Stimulated activated naive B cell treated with anti-CD40 and anti-IgM and Interleukin-4, amounts not matched to agents 10 μg/mL and 1 μg/mL and 100 μg/mL, for 72 hours (primary cell): Measurements from ENCODE around the gene TJP1.
A peak's percentile ranks its signal among the peaks of the same experiment; 100 is the strongest.
"Not testable (repeated sequence)": the region's sequence is repeated elsewhere in the genome, so short reads cannot be mapped to it uniquely, and the experiment has no call there.

Experiments
- ATAC-seq, 2 donors: fragments of 150-1000 bp; cut with Tn5 transposase; replicated peaks; 2 replicates each; pipeline ENCODE4 v1.10.0; 2021; ENCODE audit warnings: moderate library complexity in 1 of 2
- DNase-seq: peaks from one replicate; pipeline ENCODE4 v3.0.0; 2021
- H3K27ac Mint-ChIP-seq: one replicate; pipeline ENCODE4 v1.8.0; 2022; ENCODE audit warnings: mild to moderate bottlenecking, mixed read lengths
- H3K27me3 Mint-ChIP-seq, 2 donors: one replicate each; pipeline ENCODE4 v1.8.0; 2022; ENCODE audit warnings: mixed read lengths in 2 of 2
- H3K36me3 Mint-ChIP-seq, 2 donors: one replicate each; pipeline ENCODE4 v1.8.0; 2022; ENCODE audit warnings: mixed read lengths in 2 of 2, mild to moderate bottlenecking in 1 of 2
- H3K4me1 Mint-ChIP-seq, 2 donors: one replicate each; pipeline ENCODE4 v1.8.0; 2022; ENCODE audit warnings: mixed read lengths in 2 of 2, mild to moderate bottlenecking in 1 of 2
- H3K4me3 Mint-ChIP-seq, 2 donors: one replicate each; pipeline ENCODE4 v1.8.0; 2022; ENCODE audit warnings: mild to moderate bottlenecking in 2 of 2, mixed read lengths in 2 of 2, moderate library complexity in 1 of 2
- H3K9me3 Mint-ChIP-seq, 2 donors: one replicate each; pipeline ENCODE4 v1.8.0; 2022; ENCODE audit warnings: mixed read lengths in 2 of 2, mild to moderate bottlenecking in 1 of 2

Gene TJP1

GRCh38 chr15:29740692-29741311 is 81.5 kb downstream of the TJP1 start:
- Mint-ChIP-seq H3K27ac (no peak overlapping the region), H3K4me1 (no peaks in the 10 kb centered on the region), H3K27me3 (no peaks in the 10 kb centered on the region), H3K9me3 (no peaks in the 10 kb centered on the region), H3K36me3 (no peaks in the 10 kb centered on the region), H3K4me3 (no peak overlapping the region)
- ATAC-seq (peak in 1 of 2 donors; percentile 44), DNase-seq (no peak)

- Mint-ChIP-seq H3K4me3 (no peak overlapping the region), H3K4me1 (no peaks in the 10 kb centered on the region), H3K9me3 (no peaks in the 10 kb centered on the region), H3K27me3 (no peaks in the 10 kb centered on the region), H3K27ac (no peak overlapping the region), H3K36me3 (no peaks in the 10 kb centered on the region)
- DNase-seq (no peak), ATAC-seq (no peak)
Observed at GRCh38 chr15:29736744-29737020, 85.6 kb downstream of the TJP1 start.

GRCh38 chr15:29736012-29736743 is 86.1 kb downstream of the TJP1 start:
- no peak overlapping the region for H3K27ac Mint-ChIP-seq
- no peak overlapping the region for H3K4me3 Mint-ChIP-seq
- no peaks in the 10 kb centered on the region for H3K27me3 Mint-ChIP-seq
- DNase-seq (no peak), ATAC-seq (peak in 1 of 2 donors; percentile 38)
- H3K36me3 Mint-ChIP-seq, result no peaks in the 10 kb centered on the region
- no peaks in the 10 kb centered on the region for H3K9me3 Mint-ChIP-seq
- no peaks in the 10 kb centered on the region for H3K4me1 Mint-ChIP-seq

GRCh38 chr15:29734917-29735572 is 87.2 kb downstream of the TJP1 start:
- Mint-ChIP-seq H3K9me3 (no peaks in the 10 kb centered on the region), H3K36me3 (no peaks in the 10 kb centered on the region), H3K4me3 (no peak overlapping the region), H3K4me1 (no peaks in the 10 kb centered on the region), H3K27me3 (no peaks in the 10 kb centered on the region), H3K27ac (no peak overlapping the region)
- peak in 1 of 2 donors; percentile 43 for ATAC-seq
- DNase-seq, result no peak

- DNase-seq, result no peak
- no peaks in the 10 kb centered on the region for H3K36me3 Mint-ChIP-seq
Observed at GRCh38 chr15:29731865-29732264, 90.4 kb downstream of the TJP1 start.

GRCh38 chr15:29730471-29730870 is 91.8 kb downstream of the TJP1 start:
- H3K27ac Mint-ChIP-seq, ATAC-seq, H3K4me1 Mint-ChIP-seq, H3K4me3 Mint-ChIP-seq, H3K27me3 Mint-ChIP-seq, H3K36me3 Mint-ChIP-seq, DNase-seq, H3K9me3 Mint-ChIP-seq: not testable (repeated sequence)

More at GRCh38 chr15:29731865-29732264, 90.4 kb downstream of the TJP1 start:
- Mint-ChIP-seq H3K4me3 (no peak overlapping the region), H3K4me1 (no peaks in the 10 kb centered on the region), H3K27me3 (peaks cover 0 to 4% of the 10 kb centered on the region in 2 donors), H3K9me3 (no peaks in the 10 kb centered on the region), H3K27ac (no peak overlapping the region)
- ATAC-seq, result no peak

- H3K4me3 Mint-ChIP-seq, result no peak overlapping the region
- ATAC-seq (no peak), DNase-seq (no peak)
- H3K27ac Mint-ChIP-seq, result no peak overlapping the region
- no peaks in the 10 kb centered on the region for H3K4me1 Mint-ChIP-seq
- peaks cover under 1 to 2% of the 10 kb centered on the region in 2 donors for H3K9me3 Mint-ChIP-seq
- H3K36me3 Mint-ChIP-seq, result no peaks in the 10 kb centered on the region
- H3K27me3 Mint-ChIP-seq, result peaks cover 0 to 4% of the 10 kb centered on the region in 2 donors
Observed at GRCh38 chr15:29728418-29728817, 93.8 kb downstream of the TJP1 start.

- H3K27ac Mint-ChIP-seq, result no peak overlapping the region
- H3K36me3 Mint-ChIP-seq, result no peaks in the 10 kb centered on the region
- DNase-seq (no peak), ATAC-seq (no peak)
- peaks cover 5 to 7% of the 10 kb centered on the region in 2 donors for H3K9me3 Mint-ChIP-seq
- peaks cover 0 to 4% of the 10 kb centered on the region in 2 donors for H3K27me3 Mint-ChIP-seq
- no peaks in the 10 kb centered on the region for H3K4me1 Mint-ChIP-seq
- H3K4me3 Mint-ChIP-seq, result no peak overlapping the region
Observed at GRCh38 chr15:29727871-29728270, 94.4 kb downstream of the TJP1 start.

- H3K4me3 Mint-ChIP-seq, result no peak overlapping the region
- peaks cover 0 to 4% of the 10 kb centered on the region in 2 donors for H3K27me3 Mint-ChIP-seq
Observed at GRCh38 chr15:29726553-29726952, 95.7 kb downstream of the TJP1 start.

GRCh38 chr15:29724026-29724425 is 98.2 kb downstream of the TJP1 start:
- no peak for ATAC-seq
- peaks cover 12 to 16% of the 10 kb centered on the region in 2 donors for H3K9me3 Mint-ChIP-seq
- H3K4me3 Mint-ChIP-seq, result no peak overlapping the region
- no peak overlapping the region for H3K27ac Mint-ChIP-seq
- peaks cover 0 to 4% of the 10 kb centered on the region in 2 donors for H3K27me3 Mint-ChIP-seq
- H3K4me1 Mint-ChIP-seq, result no peaks in the 10 kb centered on the region
- DNase-seq, result no peak
- no peaks in the 10 kb centered on the region for H3K36me3 Mint-ChIP-seq

More at GRCh38 chr15:29726553-29726952, 95.7 kb downstream of the TJP1 start:
- no peak for DNase-seq
- H3K9me3 Mint-ChIP-seq, result peaks cover 9 to 12% of the 10 kb centered on the region in 2 donors
- no peaks in the 10 kb centered on the region for H3K36me3 Mint-ChIP-seq
- H3K4me1 Mint-ChIP-seq, result no peaks in the 10 kb centered on the region
- no peak overlapping the region for H3K27ac Mint-ChIP-seq
- ATAC-seq, result no peak

GRCh38 chr15:29713784-29714183 is 108.5 kb downstream of the TJP1 start:
- H3K36me3 Mint-ChIP-seq, result no peaks in the 10 kb centered on the region
- H3K27me3 Mint-ChIP-seq, result no peaks in the 10 kb centered on the region
- DNase-seq (no peak), ATAC-seq (no peak)
- no peak overlapping the region for H3K4me3 Mint-ChIP-seq
- no peaks in the 10 kb centered on the region for H3K4me1 Mint-ChIP-seq
- H3K27ac Mint-ChIP-seq, result no peak overlapping the region
- peaks cover 3 to 5% of the 10 kb centered on the region in 2 donors for H3K9me3 Mint-ChIP-seq

GRCh38 chr15:29712149-29712885 is 110.0 kb downstream of the TJP1 start:
- H3K27me3 Mint-ChIP-seq, result no peaks in the 10 kb centered on the region
- ATAC-seq (no peak), DNase-seq (no peak)
- H3K4me1 Mint-ChIP-seq, result no peaks in the 10 kb centered on the region
- H3K4me3 Mint-ChIP-seq, result no peak overlapping the region
- no peak overlapping the region for H3K27ac Mint-ChIP-seq
- no peaks in the 10 kb centered on the region for H3K36me3 Mint-ChIP-seq
- H3K9me3 Mint-ChIP-seq, result no peaks in the 10 kb centered on the region

GRCh38 chr15:29711531-29711930 is 110.7 kb downstream of the TJP1 start:
- Mint-ChIP-seq H3K27ac (no peak overlapping the region), H3K36me3 (no peaks in the 10 kb centered on the region), H3K4me3 (no peak overlapping the region), H3K4me1 (no peaks in the 10 kb centered on the region), H3K9me3 (no peaks in the 10 kb centered on the region), H3K27me3 (no peaks in the 10 kb centered on the region)
- DNase-seq, result no peak
- ATAC-seq, result no peak

- H3K27me3 Mint-ChIP-seq, result no peaks in the 10 kb centered on the region
- no peaks in the 10 kb centered on the region for H3K4me1 Mint-ChIP-seq
- H3K4me3 Mint-ChIP-seq, result no peak overlapping the region
- ATAC-seq (no peak), DNase-seq (no peak)
- H3K27ac Mint-ChIP-seq, result no peak overlapping the region
- no peaks in the 10 kb centered on the region for H3K36me3 Mint-ChIP-seq
- no peaks in the 10 kb centered on the region for H3K9me3 Mint-ChIP-seq
Observed at GRCh38 chr15:29708519-29708918, 113.7 kb downstream of the TJP1 start.
